Fibroblast of villous mesenchyme (primary cell): Measurements from ENCODE around the gene TNFSF10. TPM values are rescaled to one million over a fixed set of nuclear protein-coding genes. Genes with fewer than 3 reads are reported as not detected.
"Not testable (repeated sequence)": the region's sequence is repeated elsewhere in the genome, so short reads cannot be mapped to it uniquely, and the experiment has no call there.

ENCODE experiments used
- DNase-seq: peaks from one replicate; pipeline ENCODE4 v3.0.0-alpha.2; 2010; ENCODE audit warnings: low read depth
- H3K4me3 ChIP-seq: 2 replicates; pipeline ENCODE4 v1.5.1; 2011; ENCODE audit warnings: low read depth, mild to moderate bottlenecking, low read length
- total RNA-seq: library from RNA; depleted of rRNA; stranded (reverse); fragments of >200 nt; gene quantifications from 2 replicates; pipeline ENCODE4 v1.2.3, GENCODE V29; 2012
- TF ChIP-seq, protein P1 (sequence below): IDR thresholded peaks from 2 replicates; pipeline ENCODE4 v1.5.1; 2012; ENCODE audit warnings: low read depth, mild to moderate bottlenecking, low read length; ENCODE audit not compliant: insufficient read depth

TNFSF10 gene
- total RNA-seq, 1 donor = 0.43 TPM

DNA sequence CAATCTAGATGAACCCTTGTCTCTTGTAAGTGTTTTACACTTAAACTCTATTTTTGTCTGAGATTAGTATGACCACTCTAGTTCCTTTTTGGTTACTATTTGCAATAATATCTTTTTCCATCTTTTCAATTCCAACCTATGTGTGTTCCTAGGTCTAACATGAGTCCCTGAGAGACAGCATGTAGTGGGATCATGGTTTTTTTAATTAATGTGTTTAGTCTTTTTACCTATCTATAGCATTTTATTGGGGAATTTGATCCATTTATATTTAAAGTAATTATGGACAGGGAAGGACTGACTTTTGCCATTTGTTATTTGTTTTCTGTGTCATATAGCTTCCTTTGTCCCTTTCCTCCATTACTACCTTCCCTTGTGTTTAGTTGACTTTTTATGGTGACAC lies 21.7 kb downstream of the TNFSF10 start:
- no peak overlapping the region for H3K4me3 ChIP-seq
- TF ChIP-seq, protein P1, sequence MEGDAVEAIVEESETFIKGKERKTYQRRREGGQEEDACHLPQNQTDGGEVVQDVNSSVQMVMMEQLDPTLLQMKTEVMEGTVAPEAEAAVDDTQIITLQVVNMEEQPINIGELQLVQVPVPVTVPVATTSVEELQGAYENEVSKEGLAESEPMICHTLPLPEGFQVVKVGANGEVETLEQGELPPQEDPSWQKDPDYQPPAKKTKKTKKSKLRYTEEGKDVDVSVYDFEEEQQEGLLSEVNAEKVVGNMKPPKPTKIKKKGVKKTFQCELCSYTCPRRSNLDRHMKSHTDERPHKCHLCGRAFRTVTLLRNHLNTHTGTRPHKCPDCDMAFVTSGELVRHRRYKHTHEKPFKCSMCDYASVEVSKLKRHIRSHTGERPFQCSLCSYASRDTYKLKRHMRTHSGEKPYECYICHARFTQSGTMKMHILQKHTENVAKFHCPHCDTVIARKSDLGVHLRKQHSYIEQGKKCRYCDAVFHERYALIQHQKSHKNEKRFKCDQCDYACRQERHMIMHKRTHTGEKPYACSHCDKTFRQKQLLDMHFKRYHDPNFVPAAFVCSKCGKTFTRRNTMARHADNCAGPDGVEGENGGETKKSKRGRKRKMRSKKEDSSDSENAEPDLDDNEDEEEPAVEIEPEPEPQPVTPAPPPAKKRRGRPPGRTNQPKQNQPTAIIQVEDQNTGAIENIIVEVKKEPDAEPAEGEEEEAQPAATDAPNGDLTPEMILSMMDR = no peak
- DNase-seq = no peak

GRCh38 chr3:172490198-172490669 lies 33.0 kb downstream of the TNFSF10 start:
- H3K4me3 ChIP-seq = not testable (repeated sequence)
- peak; percentile 84 for DNase-seq
- TF ChIP-seq, protein P1 = peak; percentile 73

- H3K4me3 ChIP-seq = no peak overlapping the region
- TF ChIP-seq, protein P1 = no peak
- no peak for DNase-seq
These were observed 45.1 kb downstream of the TNFSF10 start for GRCh38 chr3:172478116-172478515.

GRCh38 chr3:172476347-172476746 lies 46.9 kb downstream of the TNFSF10 start:
- no peak overlapping the region for H3K4me3 ChIP-seq
- DNase-seq = no peak
- TF ChIP-seq, protein P1 = no peak

DNA sequence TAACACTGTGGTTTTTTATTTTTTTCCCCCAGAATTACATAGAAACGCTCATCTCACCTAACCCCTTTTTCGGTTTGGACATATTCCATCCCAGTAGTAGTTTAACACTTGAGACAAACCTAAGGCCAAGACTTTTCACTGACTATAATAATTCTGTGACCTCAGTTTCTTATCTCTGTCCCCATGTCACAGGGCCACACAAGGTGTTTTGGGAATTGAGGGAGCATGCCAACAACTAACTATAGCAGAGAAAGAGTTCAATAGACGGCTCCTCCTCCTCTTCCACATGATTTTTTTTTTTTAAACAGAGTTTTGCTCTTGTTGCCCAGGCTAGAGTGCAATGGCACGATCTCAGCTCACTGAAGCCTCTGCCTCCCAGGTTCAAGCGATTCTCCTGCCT lies 47.5 kb downstream of the TNFSF10 start:
- no peak overlapping the region for H3K4me3 ChIP-seq
- TF ChIP-seq, protein P1 = no peak
- DNase-seq = no peak

DNA sequence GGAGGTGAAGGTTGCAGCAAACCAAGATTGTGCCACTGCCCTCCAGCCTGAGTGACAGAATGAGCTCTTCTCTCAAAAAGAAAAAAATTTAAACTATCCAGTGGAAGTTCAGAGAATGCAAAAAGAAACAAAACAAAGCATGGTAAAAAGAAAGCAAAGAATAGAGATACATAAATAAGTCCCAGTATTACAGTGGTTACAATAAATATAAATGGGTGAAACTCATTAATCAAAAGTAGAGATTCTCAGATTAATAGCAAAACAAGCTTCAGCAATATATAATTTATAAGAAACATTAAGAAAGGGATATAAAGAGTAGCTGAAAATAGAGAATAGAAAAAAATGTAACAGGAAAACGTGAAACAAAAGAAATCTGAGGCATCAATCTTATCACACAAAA lies 51.3 kb downstream of the TNFSF10 start:
- TF ChIP-seq, protein P1 = no peak
- DNase-seq = no peak
- no peak overlapping the region for H3K4me3 ChIP-seq

- no peak for DNase-seq
- no peak overlapping the region for H3K4me3 ChIP-seq
- TF ChIP-seq, protein P1 = no peak
These were observed 52.6 kb downstream of the TNFSF10 start for GRCh38 chr3:172470588-172470987.
